HG03439 (cell line): ENCODE data around the gene MVB12B.

ENCODE experiments used
- ATAC-seq: cut with Tn5 transposase; IDR thresholded peaks from one replicate; pipeline ENCODE4 v1.9.1; 2021; ENCODE audit warnings: mild to moderate bottlenecking, moderate library complexity; ENCODE audit not compliant: unreplicated experiment

The MVB12B gene

DNA sequence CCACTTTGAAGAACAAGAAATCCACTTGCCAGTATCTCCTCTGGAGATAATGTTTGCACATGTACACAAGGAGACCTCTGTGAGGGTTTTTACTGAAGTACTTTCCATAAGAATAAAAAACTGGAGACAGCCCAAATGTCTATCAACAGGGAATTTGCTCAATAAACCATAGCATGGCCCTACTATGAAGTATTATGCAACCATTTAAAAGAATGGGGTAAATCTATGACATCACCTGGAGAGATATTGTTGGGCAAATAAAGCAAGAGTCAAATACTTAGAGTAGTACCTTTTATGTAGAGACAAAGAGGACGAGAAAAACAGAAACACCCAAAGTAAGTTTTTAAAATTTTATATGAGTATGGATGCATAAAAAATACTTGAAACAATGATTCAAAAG is 23.9 kb upstream of the MVB12B start:
- no peak for ATAC-seq

DNA sequence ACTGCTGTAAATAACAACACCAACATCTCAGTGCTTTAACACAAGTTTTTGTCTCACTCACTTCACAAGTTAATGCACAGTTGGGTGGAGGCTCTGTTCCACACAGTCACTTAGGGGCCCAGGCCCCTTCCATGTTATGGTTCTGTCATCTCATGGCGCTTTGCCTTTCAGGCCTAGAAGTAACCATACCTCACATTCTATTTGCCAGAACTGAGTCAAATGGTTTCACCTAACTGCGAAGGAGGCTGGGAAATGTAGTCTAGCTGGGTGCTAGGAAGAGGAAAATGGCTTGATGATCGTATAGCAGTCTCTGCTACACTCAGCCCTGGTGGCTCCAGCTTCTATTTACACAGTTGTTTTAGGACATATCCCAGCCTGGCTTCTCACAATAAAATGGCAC is 23.1 kb upstream of the MVB12B start:
- no peak for ATAC-seq

DNA sequence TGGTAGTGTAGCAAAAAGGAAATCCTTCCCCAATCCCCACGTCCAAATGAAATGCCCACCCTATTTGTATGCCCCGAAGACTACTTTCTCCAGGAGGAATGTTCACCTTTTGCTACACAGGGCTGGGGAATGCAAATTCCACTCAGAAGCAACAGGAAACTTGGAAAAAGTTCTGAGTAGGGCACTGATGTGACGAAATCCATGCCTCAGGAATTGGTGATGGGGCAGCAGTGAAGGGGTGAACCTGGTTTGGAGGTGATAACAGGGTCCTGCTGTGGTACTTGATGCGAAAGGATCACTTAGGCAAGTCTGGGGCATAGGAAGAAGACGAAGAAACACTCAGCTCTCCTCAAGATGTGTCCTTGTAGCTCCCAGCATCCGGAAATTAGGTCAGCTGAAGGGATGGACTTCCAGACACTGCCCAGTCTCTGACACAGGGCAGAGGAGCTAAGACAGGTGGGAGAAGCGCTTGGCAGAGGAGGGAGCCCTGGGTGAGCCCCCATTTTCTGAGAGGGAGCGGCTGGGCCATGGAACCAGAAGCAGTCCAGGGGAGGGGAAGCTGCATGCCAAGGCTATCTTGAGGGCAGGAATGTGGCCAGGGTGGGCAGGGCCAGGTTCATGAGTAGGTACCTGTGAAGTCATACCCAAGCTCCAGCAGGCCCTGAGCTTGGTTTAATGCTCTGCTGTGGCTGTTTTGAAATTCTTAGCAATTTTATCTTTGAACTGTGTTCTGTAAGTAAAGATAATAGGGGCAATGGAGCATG is 22.2 kb upstream of the MVB12B start:
- no peak for ATAC-seq

DNA sequence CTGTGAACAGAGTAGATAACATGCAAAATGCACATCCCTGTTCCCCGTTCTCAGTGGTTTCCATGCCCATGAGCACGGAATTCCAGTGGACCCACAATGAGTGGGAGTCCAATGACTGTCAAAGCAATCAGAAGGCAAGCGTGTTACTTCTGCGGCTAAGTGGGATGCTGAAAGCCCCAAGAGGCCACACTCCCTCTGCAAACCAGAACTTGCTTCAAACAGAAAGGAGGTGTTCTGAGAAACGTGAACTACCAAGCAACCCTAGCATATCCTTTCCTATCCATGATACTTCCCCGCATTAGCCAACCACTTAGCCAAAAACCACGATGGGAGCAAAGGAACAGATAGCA is 21.7 kb upstream of the MVB12B start:
- ATAC-seq: no peak

DNA sequence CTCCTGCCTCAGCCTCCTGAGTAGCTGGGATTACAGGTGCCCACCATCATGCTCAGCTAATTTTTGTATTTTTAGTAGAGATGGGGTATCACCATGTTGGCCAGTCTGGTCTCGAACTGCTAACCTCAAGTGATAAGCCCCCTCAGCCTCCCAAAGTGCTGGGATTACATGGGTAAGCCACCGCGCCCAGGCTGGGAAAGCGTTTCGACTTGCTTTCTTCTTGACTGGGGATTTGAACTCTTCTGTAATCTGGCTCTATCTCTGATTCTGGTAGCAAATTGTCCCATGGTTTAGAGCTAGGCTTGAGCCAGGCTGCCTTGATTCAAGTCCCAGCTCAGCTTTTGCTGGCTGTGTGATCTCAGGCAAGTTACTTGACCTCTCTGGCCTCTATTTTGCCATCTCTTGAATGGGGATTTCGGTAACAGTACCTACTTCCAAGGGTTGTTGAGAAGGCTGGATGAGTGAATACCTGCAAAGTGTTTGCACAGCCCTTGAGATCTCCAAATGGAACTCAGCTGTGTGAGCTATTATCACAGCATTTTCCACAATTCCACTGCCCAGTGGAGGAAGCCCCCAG is 20.5 kb upstream of the MVB12B start:
- ATAC-seq: no peak

DNA sequence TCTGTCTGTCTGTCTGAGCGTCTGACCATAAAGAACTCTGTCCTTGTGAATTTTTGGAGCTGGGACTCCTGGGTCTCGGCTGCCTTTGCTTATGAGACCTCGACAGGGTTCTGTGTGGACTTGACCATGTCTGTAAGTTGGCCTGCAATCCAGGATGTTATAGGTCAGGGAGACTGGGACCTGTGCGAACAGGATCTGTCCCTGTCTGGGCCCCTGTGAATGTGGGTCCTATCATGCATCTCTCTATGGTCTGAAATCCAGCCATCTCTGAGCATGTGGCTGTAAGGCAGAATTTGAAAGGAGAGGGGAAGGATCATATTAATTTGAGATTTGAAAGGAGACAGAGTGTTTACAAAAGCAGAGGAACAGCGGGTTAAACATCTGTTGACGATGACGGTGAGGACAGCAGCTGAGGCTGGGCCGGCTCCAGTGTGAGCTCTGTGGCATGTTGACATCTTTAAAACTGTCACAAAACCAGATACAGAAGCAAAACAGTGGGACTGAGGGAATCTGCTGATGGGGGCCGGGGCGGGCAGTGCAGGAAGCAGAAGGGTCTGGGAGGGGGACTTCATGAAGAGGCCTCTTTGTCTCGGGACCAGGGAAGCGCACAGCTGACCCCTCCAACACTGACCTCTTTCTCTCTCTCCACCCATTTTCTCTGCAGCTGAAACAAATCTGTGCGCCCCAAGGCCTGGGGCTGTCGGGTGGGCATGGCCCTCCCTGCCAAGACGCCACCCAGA is 19.1 kb upstream of the MVB12B start:
- no peak for ATAC-seq

DNA sequence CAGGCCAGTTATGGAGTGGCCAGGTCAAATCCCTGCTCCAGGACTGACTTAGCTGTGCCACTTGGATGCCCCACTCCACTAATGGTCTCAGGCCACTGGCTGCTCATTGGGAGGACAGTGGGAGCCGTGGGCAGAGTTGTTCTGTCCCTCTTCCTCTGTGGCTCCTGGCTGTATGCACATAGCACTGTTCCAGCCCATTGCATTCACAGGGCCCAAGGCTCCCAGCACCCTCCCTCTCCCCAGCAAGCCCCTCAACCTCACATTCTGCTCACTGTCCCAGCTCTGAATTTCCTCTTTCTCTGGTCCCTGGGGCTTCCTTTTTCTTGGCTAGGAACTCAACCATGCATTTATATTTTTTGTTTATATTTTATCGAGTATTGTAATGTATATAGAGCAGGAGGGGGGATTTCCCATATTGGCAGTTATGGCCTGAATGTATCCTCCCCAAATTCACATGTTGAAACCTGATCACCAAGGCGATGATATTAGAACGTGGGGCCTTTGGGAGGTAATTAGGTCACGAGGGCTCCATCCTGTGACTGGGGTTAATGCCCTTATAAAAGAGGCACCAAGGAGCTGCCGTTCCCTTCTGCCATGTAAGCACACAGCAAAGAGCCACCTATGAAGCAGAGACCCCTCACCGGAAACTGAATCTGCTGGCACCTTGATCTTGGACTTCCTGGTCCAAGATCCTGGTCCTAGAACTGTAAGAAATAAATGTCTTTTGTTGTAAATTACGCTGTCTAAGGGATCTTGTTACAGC is 17.0 kb upstream of the MVB12B start:
- ATAC-seq: no peak

DNA sequence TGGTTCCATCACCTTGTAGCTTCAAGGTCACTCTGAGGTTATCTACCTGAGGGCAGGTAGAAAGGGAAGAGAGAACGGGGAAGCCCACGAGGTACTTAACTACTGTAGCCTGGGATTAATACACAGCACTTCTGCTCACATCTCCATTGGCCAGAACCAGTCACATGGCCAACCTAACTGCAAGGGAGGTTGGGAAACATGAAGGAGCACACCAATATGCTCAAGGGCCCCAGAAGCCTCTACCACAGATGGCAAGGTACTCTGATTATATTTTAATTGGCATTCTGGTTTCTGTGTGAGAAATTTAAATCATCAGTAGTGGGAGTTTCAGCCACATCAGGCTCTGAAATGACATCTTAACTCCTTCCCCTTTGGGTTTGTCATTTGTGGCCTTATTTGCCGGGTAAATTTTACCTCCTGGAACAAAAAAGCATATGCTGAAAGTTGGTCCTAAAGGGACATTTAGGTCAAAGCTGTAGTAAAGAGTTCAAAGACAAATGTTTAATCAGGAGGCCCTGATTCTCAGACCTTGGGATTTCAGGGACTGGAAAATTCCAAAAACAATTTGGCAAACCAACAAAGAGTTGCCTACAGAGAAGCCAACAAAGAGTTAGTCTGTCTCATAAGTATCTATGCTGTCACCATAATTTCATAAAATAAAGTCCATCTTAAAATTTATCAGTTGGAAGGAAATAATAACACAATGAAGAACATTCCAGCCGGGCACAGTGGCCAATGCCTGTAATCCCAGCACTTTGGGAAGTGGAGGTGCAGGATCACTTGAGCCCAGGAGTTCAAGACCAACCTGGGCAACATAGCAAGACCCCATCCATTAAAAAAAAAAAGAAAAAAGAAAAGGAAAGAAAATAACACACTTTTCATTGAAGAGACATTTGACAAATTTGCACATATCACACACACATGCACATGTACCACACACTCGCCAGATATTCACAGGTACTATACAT is 13.8 kb upstream of the MVB12B start:
- ATAC-seq: no peak

DNA sequence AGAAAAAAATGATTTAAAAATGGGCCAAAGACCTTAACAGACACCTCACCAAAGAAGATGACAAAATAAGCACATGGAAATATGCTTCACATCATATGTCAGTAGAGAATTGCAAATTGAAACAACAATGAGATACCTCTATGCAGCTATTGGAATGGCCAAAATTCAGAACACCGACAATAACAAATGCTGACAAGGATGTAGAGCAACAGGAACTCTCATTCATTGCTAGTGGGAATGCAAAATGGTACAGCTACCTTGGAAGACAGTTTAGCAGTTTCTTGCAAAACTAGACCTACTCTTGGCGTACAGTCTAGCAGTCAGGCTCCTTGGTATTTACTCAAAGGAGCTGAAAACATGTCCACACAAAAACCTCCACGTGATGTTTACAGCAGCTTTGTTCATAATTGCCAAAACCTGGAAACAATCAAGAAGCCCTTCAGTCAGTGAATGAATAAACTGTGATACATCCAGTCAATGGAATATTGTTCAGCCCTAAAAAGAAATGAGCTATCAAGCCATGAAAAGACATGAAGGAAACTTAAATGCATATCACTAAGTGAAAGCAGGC is 10.5 kb upstream of the MVB12B start:
- ATAC-seq: no peak

DNA sequence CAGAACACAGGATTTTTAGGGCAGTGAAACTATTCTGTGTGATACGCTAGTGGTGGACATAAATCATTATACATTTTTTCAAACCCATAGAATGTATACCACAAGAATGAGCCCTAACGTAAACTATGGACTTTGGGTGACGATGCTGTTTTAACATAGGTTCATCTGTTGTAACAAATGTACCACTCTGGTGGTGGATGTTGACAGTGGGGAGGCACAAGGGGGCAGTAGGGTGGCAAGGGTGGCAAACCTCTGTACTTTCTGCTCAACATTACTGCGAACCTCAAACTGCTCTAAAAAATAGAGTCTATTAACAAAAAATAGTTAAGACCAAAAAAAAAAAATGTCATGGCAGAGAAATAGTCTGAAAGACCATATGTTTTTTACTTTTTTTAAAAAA is 9.1 kb upstream of the MVB12B start:
- ATAC-seq: no peak

DNA sequence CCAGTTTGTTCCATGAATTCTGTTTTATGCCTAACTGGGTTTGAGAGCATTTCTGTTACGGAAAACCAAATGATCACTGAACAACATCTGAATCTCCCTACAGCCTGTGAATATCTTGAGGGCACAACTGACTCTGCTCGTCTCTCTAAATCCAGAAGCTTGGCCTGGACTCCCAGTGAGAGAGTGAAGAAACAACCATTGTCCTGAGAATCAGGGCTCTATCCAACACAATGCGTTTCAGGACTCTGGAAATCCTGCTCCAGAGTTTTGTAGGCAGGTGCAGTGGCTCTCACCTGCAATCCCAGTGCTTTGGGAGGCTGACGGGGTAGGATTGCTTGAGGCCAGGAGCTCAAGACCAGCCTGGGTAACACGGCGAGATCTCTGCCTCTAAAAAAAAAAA is 7.8 kb upstream of the MVB12B start:
- no peak for ATAC-seq

DNA sequence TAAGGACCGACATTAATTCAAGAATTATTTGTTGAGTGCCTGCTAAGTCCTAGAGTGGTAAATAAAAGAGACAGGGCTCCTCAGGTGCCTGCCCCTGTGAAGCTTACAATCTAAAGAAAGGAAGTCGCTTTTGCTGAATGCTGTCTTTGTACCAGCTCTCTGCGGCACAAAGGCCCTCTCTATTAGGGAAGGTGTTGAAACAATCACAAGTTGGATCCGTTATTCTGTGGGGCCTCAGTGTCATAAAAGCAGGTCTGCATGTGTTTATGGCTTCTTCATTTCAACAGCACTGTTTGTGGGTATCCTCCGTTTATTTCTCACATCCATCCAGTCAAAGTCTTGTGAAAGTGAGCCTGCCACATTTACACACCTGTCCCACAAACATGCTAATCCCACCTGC is 7.0 kb upstream of the MVB12B start:
- no peak for ATAC-seq

DNA sequence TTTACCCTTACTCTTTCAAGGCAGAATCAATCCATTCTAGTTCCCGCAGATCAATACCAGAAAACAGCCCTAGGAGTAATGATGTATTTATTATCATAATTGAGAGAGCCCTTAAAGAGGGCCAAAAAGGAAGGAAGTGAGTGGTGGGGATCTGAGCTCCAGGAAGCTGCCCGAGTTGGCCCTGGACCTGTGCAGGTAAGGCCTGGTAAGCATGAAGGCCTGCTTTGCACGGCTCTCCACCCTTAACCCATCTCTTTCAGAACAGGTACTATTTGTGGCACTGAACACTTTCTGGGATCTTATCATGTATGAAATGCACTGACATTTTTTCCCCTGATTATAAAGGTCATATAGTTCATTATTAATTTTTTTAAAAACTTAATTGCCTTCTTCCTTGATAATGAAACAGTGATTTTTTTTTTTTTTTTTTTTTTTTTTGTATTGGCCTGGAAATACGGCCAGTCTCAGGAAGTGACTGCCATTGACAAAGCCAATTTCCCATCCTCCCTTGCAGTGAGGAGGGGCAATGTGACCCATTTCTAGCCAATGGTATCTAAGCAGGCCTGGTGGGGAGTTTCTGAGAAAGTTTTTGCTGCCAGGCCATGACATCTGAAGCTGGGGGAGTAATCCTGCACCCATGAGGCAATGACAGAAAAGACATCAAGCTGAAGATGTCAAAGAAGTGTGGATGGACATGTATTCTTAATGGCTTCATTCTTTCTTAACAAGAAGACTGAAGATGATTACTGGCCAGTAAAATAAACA is 6.3 kb upstream of the MVB12B start:
- no peak for ATAC-seq

DNA sequence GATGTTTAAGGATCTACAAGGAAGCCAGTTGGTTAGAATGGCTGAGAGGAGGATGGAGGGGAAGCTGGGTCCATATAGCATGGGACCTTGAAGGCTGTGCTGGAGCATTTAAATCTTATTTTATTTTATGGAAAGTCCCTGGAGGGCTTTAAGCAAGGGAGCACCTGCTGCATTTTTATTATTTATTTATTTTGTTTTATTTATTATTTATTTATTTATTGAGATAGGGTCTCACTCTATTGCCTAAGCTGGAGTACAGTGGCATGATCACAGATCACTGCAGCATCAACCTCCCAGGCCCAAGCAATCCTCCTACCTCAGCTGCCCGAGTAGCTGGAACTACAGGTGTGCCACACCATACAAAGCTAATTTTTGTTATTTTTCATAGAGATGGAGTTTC is 4.9 kb upstream of the MVB12B start:
- ATAC-seq: no peak

DNA sequence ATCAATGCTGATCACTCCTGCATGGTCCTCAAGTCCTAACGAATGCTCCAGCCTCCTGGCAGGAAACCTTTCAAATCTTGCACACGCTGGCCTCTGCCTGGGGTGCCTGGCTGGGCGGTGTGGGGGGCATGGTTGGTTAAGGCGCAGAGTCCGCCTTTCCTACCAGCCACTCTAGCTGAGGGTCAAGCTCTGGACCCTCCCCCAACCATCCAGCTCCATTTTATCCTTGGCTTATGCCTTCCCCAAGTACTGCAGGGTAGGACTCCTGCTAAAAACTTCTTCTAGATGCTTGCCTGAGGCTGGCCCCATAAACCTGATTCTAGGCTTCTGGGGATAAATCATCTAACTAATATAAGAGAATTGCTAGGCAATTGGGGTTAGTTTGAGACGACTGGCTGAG is 808 bp upstream of the MVB12B start:
- ATAC-seq: no peak

DNA sequence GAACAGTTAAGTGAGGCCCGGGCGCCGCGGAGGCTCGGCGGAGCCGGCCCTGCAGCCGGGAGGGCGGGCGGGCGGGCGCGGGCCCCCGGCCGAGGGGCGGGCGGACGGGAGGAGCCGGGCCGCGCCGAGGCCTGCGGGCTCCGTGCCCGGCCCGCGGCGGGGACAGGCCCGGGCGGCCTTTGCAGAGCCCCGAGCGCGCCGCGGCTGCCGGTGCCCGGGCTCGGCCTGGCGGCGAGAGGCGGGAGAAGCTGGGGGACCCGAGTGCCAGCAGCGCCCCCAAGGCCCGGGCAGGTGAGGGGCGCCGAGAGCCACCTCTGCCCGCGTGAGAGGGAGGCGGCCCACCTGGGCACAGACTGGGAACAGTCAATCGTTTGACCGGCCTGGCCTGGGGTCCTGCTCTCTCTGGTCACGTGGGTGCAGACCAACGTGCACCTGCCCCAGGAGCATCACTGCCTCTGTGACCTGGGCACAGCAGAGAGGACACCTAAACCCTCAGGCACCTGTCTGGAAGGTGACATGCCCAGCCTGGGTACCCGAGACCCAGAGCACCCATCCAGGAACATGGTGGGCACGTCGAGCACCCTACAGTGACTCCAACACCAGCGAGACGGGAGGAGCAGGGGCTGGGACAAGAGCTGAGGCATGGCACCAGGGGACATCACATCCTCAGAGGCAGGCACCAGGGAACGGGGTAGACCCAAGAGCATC is 531 bp downstream of the MVB12B start:
- no peak for ATAC-seq

DNA sequence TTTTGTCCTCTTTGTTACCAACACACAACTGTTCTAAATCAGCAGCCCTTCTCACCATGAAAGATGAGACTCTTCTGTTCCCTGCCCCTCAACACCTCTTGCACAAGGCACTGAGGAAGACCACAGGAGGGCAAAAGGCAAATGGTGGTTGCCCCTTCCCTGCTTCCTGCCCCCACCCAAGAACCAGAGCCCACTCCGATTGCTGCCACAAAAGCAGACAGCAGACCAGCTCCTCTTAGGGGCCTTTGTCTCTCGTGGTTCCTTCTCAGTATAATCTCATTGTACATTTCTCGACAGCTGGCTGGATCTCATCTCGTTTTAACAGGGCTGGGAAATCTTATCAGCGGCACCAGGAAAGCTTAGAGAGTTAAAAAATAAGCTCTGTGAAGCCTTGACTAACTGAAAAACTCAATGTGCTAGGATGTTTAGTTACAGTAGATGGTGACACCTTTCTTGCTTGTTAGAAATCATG is 1.1 kb downstream of the MVB12B start:
- ATAC-seq: no peak

DNA sequence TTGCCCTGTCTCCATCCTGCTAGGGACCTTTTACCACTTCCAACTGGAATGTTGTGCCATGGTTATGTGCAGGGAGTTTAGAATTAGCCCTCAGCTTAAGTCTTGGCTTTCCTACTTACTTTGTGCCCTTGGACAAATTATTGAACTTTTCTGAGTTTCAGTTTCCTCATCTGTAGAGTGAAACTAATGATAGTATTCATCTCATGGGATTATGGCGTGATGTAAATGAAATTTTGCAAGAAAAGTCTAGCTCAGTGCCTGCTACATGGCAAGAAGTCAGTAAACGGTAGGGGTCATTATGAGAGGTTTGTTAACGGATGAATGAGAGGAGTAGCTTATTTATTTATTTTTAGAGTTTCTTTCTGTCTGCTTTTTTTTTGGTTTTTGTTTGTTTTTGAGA is 1.8 kb downstream of the MVB12B start:
- no peak for ATAC-seq
